ENCODE measurements around the gene PRELID1.
"Not testable (repeated sequence)": the region's sequence is repeated elsewhere in the genome, so short reads cannot be mapped to it uniquely, and the experiment has no call there.

Gene PRELID1

DNA sequence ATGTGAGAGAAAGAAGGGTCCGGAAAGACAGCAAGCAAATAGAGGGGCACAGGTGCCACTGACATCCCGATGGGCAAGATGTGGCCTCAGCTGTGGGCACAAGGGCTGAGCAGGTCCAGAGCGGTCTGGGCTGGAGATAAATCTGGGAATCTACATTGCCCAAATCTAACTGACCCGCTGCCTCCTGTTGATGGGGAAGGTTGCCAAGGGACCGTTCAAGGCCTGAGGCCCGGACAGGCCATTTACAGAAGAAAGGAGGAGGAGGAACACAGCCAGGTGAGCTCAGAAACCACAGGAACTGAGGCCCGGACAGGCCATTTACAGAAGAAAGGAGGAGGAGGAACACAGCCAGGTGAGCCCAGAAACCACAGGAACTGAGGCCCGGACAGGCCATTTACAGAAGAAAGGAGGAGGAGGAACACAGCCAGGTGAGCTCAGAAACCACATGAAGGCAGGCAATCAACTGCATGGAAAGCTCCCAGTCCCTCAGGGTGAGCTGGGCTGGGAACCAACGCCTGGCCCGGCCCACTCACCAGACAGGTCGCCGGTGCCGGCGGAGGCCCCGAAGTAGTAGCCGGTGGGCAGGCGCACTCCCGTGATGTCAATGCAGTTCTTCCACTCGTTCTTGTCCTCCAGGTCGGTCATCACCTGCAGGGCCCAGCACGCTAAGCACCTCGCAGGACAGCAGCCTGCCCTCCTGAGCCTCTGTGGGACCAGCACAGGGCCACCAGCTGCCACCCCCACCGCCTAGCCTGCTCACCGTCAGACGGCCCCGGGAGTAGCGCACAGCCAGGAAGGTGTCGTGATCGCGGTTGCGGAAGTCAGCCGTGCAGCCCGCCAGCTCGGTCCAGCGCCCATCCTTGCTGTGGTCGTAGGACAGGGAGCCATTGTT is 33.2 kb downstream of the PRELID1 start:
- no peak for DNase-seq

DNA sequence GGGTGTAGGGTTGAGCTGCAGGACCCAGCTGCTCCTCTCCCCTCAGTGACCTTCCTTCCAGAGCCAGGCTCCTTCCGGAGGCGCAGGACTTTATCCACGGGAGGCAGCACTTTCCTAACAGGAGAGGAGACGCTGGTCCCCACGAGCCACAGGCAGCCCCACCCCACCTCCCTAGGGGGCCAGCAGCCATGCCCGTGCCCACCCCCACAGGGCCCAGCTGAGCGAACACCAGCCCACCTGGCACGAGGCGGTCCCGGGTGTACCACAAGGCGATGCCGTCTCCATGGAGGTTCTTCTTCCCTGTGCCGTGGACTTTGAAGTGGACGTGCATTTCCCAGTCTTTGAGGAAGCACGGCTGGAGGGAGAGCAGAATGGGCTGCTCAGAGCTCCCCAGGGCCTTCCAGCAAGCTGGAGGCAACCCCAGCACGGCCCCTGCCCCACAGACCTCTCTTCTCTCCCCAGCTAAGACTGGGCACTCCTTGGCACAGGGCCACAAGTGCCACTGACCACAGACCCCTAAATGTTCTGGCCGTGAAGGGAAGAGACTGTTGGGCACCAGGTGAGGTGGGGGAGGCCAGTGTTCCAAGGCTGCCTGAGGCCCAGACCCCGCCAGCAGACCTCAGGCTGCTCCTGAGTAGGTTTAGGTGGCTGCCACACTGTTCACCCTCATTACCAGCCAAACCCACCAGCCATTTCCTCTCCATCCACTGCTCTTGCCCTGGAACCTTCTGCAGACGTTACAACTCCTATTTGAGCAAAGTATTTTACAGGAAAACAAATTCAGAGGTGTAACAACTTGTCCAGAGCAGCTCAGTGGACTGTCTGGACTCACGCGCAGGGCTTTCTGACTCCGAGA is 34.9 kb downstream of the PRELID1 start:
- no peak for DNase-seq

DNA sequence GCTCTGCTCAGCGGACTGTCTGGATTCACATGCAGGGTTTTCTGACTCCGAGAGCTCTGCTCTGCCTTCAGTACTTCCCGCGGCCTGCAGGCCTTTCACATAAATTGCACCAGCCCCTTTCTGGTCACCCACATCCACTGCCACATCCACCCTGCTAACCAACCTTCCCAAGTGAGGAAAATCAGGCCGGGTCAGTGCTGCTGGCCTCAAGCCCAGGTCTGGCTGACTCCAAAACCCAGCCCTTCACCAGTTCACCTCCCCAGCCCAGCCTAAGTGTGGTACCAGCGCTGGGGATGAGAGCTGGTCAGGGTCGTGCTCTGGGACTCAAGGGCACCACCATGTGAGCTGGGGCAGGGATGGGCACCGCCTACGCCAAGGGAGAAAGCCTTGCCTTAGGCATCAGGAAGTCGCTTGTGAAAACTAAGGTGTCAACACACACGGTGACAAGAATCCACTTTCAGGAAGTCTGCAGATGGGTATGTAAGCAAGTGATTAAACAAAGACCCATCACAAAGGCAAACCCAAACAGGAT is 35.6 kb downstream of the PRELID1 start:
- no peak for DNase-seq

DNA sequence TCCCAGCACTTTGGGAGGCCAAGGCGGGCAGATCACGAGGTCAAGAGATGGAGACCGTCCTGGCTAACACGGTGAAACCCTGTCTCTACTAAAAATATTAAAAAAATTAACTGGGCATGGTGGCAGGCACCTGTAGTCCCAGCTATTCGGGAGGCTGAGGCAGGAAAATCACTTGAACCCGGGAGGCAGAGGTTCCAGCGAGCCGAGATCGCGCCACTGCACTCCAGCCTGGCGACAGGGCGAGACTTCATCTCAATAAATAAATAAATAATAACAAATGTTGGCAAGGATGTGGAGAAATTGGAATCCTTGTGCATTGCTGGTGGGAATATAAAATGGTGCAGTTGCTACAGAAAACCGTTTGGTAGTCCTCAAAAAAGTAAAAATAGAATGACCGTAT is 39.4 kb downstream of the PRELID1 start:
- DNase-seq = not testable (repeated sequence)

DNA sequence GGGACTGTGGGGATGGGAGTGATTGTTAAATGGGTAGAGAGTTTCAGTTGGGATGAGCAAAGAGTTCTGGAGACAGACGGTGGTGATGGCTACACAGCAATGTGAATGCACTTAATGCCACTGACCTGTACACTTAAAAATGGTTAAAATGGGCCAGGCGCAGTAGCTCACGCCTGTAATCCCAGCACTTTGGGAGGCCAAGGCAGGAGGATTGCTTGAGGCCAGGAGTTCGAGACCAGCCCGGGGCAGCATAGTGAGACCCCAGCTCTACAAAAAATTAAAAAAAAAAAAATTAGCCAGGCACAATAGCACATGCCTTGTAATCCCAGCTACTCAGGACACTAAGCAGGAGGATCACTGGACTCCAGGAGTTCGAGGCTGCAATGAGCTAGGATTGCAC is 40.2 kb downstream of the PRELID1 start:
- DNase-seq = no peak

DNA sequence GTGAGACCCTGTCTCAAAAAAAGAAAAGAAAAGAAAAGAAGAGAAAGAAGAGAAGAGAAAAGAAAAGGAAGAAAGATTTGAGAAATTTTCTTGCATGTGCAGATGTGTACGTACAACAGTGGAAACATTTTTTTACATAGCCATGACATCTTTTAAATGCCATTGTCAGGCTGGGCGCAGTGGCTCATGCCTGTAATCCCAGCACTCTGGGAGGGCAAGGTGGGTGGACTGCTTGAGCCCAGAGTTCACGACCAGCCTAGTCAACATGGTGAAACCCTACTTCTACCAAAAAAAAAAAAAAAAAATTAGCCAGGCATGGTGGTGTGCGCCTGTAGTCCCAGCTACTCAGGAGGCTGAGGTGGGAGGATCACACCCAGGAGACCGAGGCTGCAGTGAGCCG is 41.3 kb downstream of the PRELID1 start:
- DNase-seq = no peak

DNA sequence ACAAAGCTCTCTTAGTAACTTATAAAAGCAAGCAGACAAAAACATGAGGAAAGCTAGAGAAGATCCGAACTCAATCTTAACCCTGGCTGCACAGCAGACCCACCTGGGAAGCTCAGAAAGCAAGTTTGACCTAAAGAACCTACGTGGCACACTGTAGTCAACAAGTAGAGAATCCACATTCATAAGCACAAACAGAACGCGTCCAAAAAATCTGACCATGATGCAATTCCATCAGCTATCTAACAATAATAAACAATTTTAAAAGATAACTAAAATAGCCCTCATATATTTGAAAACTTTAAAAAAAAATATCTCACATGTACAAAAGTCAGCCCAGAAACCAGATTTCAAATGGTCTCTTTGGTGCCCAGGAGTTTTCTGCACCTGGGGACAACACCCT is 43.2 kb downstream of the PRELID1 start:
- no peak for DNase-seq

DNA sequence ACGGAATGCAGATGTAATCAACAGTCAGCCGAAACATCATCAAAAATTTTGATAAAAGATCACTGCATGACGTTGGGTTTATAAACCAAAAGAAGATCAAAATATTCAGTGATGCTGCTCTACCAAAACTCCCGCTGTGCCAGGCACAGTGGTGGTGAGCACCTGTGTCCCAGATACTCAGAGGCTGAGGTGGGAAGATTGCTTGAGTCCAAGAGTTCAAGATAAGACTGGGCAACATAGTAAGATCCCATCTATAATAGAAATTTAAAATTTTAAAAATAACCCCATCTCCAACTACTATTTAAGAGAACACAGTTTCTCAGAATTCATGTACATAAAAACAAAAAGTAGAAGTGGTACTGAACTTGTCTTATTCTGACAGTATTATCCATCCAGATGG is 44.1 kb downstream of the PRELID1 start:
- DNase-seq = no peak

DNA sequence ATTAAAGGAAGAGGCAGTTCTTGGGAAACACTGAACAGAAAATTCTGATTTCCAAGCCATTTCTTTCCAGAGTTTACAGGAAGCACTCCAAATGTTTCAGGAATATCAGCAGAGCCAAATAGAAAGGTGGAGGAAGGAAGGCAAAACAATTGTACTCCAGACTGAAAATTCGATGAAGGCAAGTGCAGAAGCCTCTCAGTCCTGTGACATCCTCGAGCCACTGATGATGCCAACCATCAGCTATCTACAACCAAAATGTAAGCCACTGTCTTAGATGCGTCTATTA is 45.7 kb downstream of the PRELID1 start:
- no peak for DNase-seq

DNA sequence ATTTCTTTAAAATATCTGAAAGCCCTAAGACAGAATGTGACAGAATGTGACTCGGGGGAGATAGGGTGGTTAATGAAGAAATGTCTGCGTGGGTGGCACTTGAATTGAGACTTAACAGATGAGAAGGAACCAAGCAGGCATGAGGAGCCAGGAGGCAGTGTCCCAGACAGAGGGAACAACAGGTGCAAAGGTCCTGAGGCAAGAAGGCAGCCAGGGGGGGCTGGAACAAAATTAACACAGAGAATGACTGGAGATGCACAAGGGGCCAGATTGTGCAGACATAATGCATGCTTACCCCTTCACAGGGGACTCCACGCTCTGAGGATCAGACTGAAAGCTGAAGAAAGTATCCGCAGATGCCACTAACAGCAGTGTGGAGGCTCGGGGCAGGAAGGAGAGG is 46.2 kb downstream of the PRELID1 start:
- no peak for DNase-seq

DNA sequence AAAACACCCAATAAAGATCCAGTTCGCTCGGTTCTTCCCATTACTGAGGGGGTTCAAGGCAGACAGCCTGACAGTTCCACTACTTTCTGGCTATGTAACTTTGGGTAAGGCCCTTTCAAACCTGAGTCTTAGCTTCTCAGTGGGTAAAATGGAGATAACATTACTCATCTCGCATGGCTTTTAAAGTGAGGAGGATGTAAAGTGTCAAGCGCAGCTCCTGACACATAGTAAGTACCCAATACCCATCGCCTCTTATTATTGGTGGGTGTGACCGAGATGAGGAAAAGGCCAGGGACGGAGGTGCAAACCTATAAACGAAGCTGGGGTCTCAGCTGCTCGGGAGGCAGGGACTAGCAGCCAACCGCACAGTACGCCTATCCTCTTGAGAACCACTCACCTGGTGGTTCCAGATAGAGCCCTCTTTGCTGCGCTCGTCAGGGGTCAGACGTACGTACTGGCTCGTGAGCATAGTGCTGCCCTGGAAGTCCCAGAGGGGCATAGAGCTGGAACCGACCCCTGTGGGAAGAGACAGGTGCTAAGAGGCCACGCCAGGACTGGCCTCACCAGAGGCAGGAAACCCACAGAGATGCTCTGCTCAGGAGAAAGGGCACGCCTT is 47.3 kb downstream of the PRELID1 start:
- no peak for DNase-seq

DNA sequence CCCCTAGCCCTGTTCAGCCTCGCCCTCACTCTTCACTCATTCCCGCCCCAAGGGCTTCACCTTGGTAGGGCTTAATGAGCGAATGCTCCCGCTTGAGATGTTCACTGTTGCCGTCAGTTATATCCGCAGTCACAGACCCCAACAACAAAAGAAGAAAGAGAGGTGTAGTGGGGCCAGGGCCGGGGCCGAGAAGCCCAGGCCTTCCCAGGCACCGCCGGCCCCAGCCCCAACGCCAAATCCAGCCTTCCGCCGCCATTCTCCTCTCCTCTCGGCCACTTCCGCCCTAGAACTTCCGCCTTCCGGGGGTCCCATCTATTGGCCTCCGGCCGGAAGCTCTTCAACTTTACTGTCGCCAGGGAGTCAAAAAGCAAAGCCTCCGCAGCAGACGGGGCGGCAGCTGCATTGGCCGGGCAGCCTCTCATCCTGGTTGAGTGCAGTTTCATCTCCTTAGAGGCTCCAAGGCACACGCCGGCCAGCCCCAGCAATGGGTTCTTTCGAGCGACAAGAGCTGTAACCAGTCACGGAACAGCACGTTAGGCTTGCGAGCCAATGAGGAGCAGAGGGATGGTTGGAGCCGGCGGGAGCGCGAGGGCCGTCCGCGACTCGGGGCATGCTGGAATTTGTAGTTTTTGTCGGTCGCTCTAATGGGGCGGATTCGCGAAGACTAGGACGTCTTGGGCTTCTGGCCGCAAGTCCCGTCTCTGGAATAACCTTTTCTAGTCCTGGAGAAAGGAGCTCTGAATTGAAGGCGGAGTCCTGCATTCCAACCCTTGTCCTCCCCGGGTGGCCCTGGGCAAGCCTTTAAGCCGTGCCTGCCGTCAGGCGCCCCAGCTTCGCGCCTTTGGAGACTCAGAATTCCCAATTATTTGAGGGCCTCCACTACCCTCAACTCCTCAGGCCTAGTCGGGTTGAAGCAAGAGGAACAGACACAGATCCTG is 48.1 kb downstream of the PRELID1 start, which contains the start of gene LMAN2:
LMAN2 (minus strand) TSS at position 277 of the 938 bp plus-strand sequence; CDS start at position 256, 21 bp downstream.
- DNase-seq = peak; percentile 87

DNA sequence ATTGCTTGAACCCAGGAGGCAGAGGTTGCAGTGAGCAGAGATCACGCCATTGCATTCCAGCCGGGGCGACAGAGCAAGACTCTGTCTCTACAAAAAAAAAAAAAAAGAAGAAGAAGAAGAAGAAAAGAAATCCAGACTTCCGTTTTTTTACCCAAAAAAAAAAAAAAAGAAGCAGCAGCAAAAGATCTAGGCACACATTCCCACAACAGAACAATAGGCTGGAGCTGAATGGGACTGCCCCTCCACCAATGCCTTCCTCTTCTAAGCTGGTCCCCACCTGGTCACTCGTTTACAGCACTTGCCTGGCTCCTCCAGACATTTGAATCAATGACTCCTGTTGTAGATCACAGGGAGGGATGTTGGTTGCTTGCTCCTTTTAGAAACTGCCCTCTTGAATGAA is 49.5 kb downstream of the PRELID1 start:
- DNase-seq = no peak

DNA sequence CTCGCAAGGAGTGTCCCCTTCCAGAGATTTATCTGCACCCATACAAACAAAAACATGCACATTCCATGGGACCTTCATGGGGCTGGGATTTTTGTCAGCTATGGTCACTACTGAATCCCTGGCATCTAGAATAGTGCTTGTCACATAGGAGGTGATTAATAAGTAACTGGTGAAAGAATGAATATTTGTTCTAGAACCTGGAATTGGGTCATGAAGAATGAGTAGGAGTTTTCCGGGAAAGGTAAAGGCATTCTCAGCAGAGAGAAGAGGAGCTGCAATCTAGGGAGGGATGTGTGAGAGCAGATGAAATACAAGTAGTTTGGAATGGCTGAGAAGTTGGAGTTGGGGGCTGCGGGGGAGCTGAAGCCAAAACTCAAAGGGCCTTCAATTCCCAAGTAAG is 50.7 kb downstream of the PRELID1 start:
- DNase-seq = no peak

DNA sequence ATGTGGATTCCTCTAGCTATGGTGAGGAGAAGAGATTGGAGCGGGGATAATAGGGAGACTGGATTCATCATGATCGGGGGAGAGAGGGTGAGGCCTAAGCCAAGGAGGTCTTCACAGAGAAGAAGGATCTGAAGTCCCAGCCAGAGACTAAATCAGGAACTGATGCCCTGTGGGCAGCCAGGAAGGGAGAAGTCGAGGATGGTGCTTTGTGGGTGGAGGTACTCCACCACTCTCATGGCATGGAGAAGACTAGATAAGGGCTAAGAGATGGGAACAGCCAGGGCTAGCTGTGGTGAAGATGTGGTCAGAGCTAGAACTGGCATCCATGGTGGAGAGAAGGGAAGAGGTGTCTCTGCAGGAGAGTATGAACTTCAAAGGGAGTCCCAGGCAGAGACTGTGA is 51.1 kb downstream of the PRELID1 start:
- no peak for DNase-seq

DNA sequence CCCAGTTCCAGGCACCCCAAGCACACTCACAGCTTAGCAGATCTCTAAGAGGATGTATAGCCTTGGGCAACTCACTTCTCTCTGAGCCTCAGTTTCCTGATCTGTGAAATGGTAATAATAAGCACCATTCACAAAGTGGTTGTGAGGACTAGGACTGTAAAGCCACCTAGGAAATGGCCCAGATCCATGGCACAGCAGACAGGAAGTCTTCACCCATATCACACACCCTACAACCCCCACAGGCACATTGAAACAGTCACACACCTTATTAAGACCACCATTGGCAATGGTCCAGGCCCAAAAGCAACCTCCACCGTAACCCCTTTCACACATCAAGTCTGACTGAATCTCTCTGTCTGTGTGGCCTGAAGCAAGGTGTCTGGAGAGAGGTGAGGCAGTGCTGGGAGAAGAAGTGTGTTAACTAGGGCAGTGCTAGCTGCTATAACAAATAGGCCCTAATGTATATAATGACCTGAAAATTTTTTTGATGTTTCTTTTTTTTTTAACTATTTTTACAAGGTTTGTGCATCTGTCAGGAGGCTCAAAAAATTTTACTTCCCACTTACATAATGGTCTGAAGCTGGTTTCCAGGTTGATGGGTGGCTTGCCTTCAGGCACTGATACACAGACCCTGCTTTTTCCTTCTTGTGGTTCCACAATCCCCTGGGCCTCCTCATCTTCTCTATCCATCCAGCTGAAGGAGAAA is 51.7 kb downstream of the PRELID1 start:
- DNase-seq = no peak

DNA sequence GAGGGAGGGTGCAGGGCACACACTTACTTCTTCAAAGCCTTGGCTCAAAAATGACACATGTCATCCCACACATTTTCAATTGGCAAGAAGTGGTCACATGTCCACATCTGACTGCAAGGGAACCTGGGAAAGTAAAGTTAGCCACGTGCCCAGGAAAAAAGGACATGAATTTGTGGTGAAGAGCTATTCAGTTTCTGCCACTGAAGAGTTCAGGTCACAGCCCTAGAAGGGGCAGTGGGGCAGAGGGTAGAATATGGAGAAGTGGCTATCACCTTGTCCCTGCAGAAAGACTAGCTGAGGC is 52.2 kb downstream of the PRELID1 start:
- DNase-seq = no peak
